Stimulated activated naive B cell treated with anti-CD40 and anti-IgM and Interleukin-4, amounts not matched to agents 10 μg/mL and 1 μg/mL and 100 μg/mL, for 72 hours (primary cell): ENCODE results near the gene CHAT.

ENCODE experiments used
- ATAC-seq, 2 donors: fragments of 150-1000 bp; cut with Tn5 transposase; replicated peaks; 2 replicates each; pipeline ENCODE4 v1.10.0; 2021; ENCODE audit warnings: moderate library complexity in 1 of 2
- DNase-seq: peaks from one replicate; pipeline ENCODE4 v3.0.0; 2021
- H3K27ac Mint-ChIP-seq: one replicate; pipeline ENCODE4 v1.8.0; 2022; ENCODE audit warnings: mild to moderate bottlenecking, mixed read lengths
- H3K27me3 Mint-ChIP-seq, 2 donors: one replicate each; pipeline ENCODE4 v1.8.0; 2022; ENCODE audit warnings: mixed read lengths in 2 of 2
- H3K36me3 Mint-ChIP-seq, 2 donors: one replicate each; pipeline ENCODE4 v1.8.0; 2022; ENCODE audit warnings: mixed read lengths in 2 of 2, mild to moderate bottlenecking in 1 of 2
- H3K4me1 Mint-ChIP-seq, 2 donors: one replicate each; pipeline ENCODE4 v1.8.0; 2022; ENCODE audit warnings: mixed read lengths in 2 of 2, mild to moderate bottlenecking in 1 of 2
- H3K4me3 Mint-ChIP-seq, 2 donors: one replicate each; pipeline ENCODE4 v1.8.0; 2022; ENCODE audit warnings: mild to moderate bottlenecking in 2 of 2, mixed read lengths in 2 of 2, moderate library complexity in 1 of 2
- H3K9me3 Mint-ChIP-seq, 2 donors: one replicate each; pipeline ENCODE4 v1.8.0; 2022; ENCODE audit warnings: mixed read lengths in 2 of 2, mild to moderate bottlenecking in 1 of 2

The CHAT gene

GRCh38 chr10:49653273-49653929 is 39.6 kb downstream of the CHAT start:
- Mint-ChIP-seq H3K27ac (no peak overlapping the region), H3K9me3 (peaks cover 5 to 6% of the 10 kb centered on the region in 2 donors), H3K36me3 (no peaks in the 10 kb centered on the region), H3K4me3 (no peak overlapping the region), H3K4me1 (peaks cover 8 to 10% of the 10 kb centered on the region in 2 donors), H3K27me3 (peaks cover 21 to 24% of the 10 kb centered on the region in 2 donors)
- no peak for DNase-seq
- ATAC-seq: no peak

GRCh38 chr10:49654036-49654693 is 40.3 kb downstream of the CHAT start:
- peaks cover 21 to 24% of the 10 kb centered on the region in 2 donors for H3K27me3 Mint-ChIP-seq
- no peak overlapping the region for H3K4me3 Mint-ChIP-seq
- peaks cover 2 to 4% of the 10 kb centered on the region in 2 donors for H3K36me3 Mint-ChIP-seq
- DNase-seq (no peak), ATAC-seq (no peak)
- H3K9me3 Mint-ChIP-seq: peaks cover 10 to 13% of the 10 kb centered on the region in 2 donors
- H3K4me1 Mint-ChIP-seq: peaks cover 7 to 10% of the 10 kb centered on the region in 2 donors
- no peak overlapping the region for H3K27ac Mint-ChIP-seq

GRCh38 chr10:49655099-49655498 is 41.3 kb downstream of the CHAT start:
- ATAC-seq (no peak), DNase-seq (no peak)
- peaks cover 5 to 7% of the 10 kb centered on the region in 2 donors for H3K36me3 Mint-ChIP-seq
- H3K4me3 Mint-ChIP-seq: no peak overlapping the region
- H3K27ac Mint-ChIP-seq: no peak overlapping the region
- H3K4me1 Mint-ChIP-seq: peaks cover 0 to 5% of the 10 kb centered on the region in 2 donors
- H3K9me3 Mint-ChIP-seq: peaks cover 14 to 20% of the 10 kb centered on the region in 2 donors
- H3K27me3 Mint-ChIP-seq: peaks cover 20 to 24% of the 10 kb centered on the region in 2 donors

- H3K36me3 Mint-ChIP-seq: peaks cover 5 to 7% of the 10 kb centered on the region in 2 donors
- no peak overlapping the region for H3K27ac Mint-ChIP-seq
- peaks cover 0 to 2% of the 10 kb centered on the region in 2 donors for H3K4me1 Mint-ChIP-seq
- peaks cover 16 to 20% of the 10 kb centered on the region in 2 donors for H3K9me3 Mint-ChIP-seq
- no peak overlapping the region for H3K4me3 Mint-ChIP-seq
- peaks cover 14 to 17% of the 10 kb centered on the region in 2 donors for H3K27me3 Mint-ChIP-seq
- ATAC-seq (no peak), DNase-seq (no peak)
Observed at GRCh38 chr10:49656845-49657493, 43.1 kb downstream of the CHAT start.

GRCh38 chr10:49657606-49658005 is 43.8 kb downstream of the CHAT start:
- peaks cover 16 to 20% of the 10 kb centered on the region in 2 donors for H3K9me3 Mint-ChIP-seq
- peaks cover 0 to 2% of the 10 kb centered on the region in 2 donors for H3K4me1 Mint-ChIP-seq
- no peak overlapping the region for H3K27ac Mint-ChIP-seq
- no peak overlapping the region for H3K4me3 Mint-ChIP-seq
- peaks cover 5 to 7% of the 10 kb centered on the region in 2 donors for H3K36me3 Mint-ChIP-seq
- ATAC-seq: no peak
- no peak for DNase-seq
- H3K27me3 Mint-ChIP-seq: peaks cover 10 to 16% of the 10 kb centered on the region in 2 donors

GRCh38 chr10:49661140-49661856 is 47.5 kb downstream of the CHAT start:
- H3K4me1 Mint-ChIP-seq: no peaks in the 10 kb centered on the region
- peaks cover 15 to 19% of the 10 kb centered on the region in 2 donors for H3K9me3 Mint-ChIP-seq
- ATAC-seq (no peak), DNase-seq (no peak)
- no peak overlapping the region for H3K27ac Mint-ChIP-seq
- peaks cover 5 to 7% of the 10 kb centered on the region in 2 donors for H3K36me3 Mint-ChIP-seq
- peaks cover 8 to 10% of the 10 kb centered on the region in 2 donors for H3K27me3 Mint-ChIP-seq
- no peak overlapping the region for H3K4me3 Mint-ChIP-seq

- no peaks in the 10 kb centered on the region for H3K4me1 Mint-ChIP-seq
- no peak overlapping the region for H3K4me3 Mint-ChIP-seq
- DNase-seq: no peak
- H3K9me3 Mint-ChIP-seq: peaks cover 11 to 14% of the 10 kb centered on the region in 2 donors
- no peak overlapping the region for H3K27ac Mint-ChIP-seq
- peaks cover 10 to 12% of the 10 kb centered on the region in 2 donors for H3K27me3 Mint-ChIP-seq
- H3K36me3 Mint-ChIP-seq: peaks cover 5 to 7% of the 10 kb centered on the region in 2 donors
- no peak for ATAC-seq
Observed at GRCh38 chr10:49662169-49662830, 48.5 kb downstream of the CHAT start.

GRCh38 chr10:49663596-49663995 is 49.8 kb downstream of the CHAT start:
- peaks cover 10 to 19% of the 10 kb centered on the region in 2 donors for H3K27me3 Mint-ChIP-seq
- peaks cover 11 to 13% of the 10 kb centered on the region in 2 donors for H3K9me3 Mint-ChIP-seq
- H3K4me3 Mint-ChIP-seq: no peak overlapping the region
- no peaks in the 10 kb centered on the region for H3K4me1 Mint-ChIP-seq
- no peak overlapping the region for H3K27ac Mint-ChIP-seq
- ATAC-seq (no peak), DNase-seq (no peak)
- peaks cover 5 to 7% of the 10 kb centered on the region in 2 donors for H3K36me3 Mint-ChIP-seq

GRCh38 chr10:49664006-49664841 is 50.4 kb downstream of the CHAT start:
- H3K36me3 Mint-ChIP-seq: peaks cover 2 to 3% of the 10 kb centered on the region in 2 donors
- no peak for DNase-seq

GRCh38 chr10:49664842-49665355 is 51.1 kb downstream of the CHAT start:
- ATAC-seq: no peak
- no peak overlapping the region for H3K4me3 Mint-ChIP-seq

More at GRCh38 chr10:49664006-49664841, 50.4 kb downstream of the CHAT start:
- no peak overlapping the region for H3K27ac Mint-ChIP-seq
- peaks cover 10 to 23% of the 10 kb centered on the region in 2 donors for H3K27me3 Mint-ChIP-seq
- no peak for ATAC-seq
- no peaks in the 10 kb centered on the region for H3K4me1 Mint-ChIP-seq
- peaks cover 5 to 7% of the 10 kb centered on the region in 2 donors for H3K9me3 Mint-ChIP-seq
- no peak overlapping the region for H3K4me3 Mint-ChIP-seq

GRCh38 chr10:49666054-49666615 is 52.3 kb downstream of the CHAT start:
- no peaks in the 10 kb centered on the region for H3K4me1 Mint-ChIP-seq
- peaks cover 0 to 3% of the 10 kb centered on the region in 2 donors for H3K9me3 Mint-ChIP-seq
- no peaks in the 10 kb centered on the region for H3K36me3 Mint-ChIP-seq
- ATAC-seq (no peak), DNase-seq (no peak)
- no peak overlapping the region for H3K4me3 Mint-ChIP-seq
- no peak overlapping the region for H3K27ac Mint-ChIP-seq
- peaks cover 10 to 23% of the 10 kb centered on the region in 2 donors for H3K27me3 Mint-ChIP-seq

More at GRCh38 chr10:49664842-49665355, 51.1 kb downstream of the CHAT start:
- H3K9me3 Mint-ChIP-seq: peaks cover 2 to 3% of the 10 kb centered on the region in 2 donors
- H3K27ac Mint-ChIP-seq: no peak overlapping the region
- H3K36me3 Mint-ChIP-seq: peaks cover 0 to under 1% of the 10 kb centered on the region in 2 donors
- peaks cover 10 to 23% of the 10 kb centered on the region in 2 donors for H3K27me3 Mint-ChIP-seq
- no peaks in the 10 kb centered on the region for H3K4me1 Mint-ChIP-seq
- DNase-seq: no peak

- ATAC-seq: no peak
- Mint-ChIP-seq H3K36me3 (no peaks in the 10 kb centered on the region), H3K27me3 (peaks cover 12 to 26% of the 10 kb centered on the region in 2 donors), H3K9me3 (peaks cover 0 to 7% of the 10 kb centered on the region in 2 donors), H3K4me1 (no peaks in the 10 kb centered on the region), H3K27ac (no peak overlapping the region), H3K4me3 (no peak overlapping the region)
- DNase-seq: no peak
Observed at GRCh38 chr10:49666685-49667084, 52.8 kb downstream of the CHAT start.
